ENCODE measurements around the gene LTBP2.

DNA sequence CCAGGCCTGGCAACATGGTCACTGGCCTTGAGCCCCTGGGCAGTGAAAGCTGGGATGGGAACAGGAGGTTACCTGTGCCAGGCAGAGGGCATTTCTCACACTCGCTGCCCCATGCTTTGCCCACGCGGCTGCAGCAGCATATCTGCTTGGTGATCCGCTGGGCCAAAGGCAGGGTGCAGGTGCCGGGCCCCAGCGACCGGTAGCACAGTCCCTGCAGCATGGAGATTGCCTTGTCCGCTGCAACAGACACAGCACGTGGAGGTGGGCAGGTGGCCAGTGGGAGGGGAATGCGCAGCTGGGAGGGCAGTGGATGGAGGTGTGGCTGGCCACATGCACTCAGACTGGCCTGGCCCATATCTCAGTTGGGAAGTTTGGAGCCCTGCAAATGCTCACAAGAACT is 83.2 kb downstream of the LTBP2 start:
- TF ChIP-seq, protein P1, sequence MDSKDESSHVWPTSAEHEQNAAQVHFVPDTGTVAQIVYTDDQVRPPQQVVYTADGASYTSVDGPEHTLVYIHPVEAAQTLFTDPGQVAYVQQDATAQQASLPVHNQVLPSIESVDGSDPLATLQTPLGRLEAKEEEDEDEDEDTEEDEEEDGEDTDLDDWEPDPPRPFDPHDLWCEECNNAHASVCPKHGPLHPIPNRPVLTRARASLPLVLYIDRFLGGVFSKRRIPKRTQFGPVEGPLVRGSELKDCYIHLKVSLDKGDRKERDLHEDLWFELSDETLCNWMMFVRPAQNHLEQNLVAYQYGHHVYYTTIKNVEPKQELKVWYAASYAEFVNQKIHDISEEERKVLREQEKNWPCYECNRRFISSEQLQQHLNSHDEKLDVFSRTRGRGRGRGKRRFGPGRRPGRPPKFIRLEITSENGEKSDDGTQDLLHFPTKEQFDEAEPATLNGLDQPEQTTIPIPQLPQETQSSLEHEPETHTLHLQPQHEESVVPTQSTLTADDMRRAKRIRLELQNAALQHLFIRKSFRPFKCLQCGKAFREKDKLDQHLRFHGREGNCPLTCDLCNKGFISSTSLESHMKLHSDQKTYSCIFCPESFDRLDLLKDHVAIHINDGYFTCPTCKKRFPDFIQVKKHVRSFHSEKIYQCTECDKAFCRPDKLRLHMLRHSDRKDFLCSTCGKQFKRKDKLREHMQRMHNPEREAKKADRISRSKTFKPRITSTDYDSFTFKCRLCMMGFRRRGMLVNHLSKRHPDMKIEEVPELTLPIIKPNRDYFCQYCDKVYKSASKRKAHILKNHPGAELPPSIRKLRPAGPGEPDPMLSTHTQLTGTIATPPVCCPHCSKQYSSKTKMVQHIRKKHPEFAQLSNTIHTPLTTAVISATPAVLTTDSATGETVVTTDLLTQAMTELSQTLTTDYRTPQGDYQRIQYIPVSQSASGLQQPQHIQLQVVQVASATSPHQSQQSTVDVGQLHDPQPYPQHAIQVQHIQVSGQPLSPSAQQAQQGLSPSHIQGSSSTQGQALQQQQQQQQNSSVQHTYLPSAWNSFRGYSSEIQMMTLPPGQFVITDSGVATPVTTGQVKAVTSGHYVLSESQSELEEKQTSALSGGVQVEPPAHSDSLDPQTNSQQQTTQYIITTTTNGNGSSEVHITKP (tag by site-specific recombination; IDR thresholded peaks at IDR 0.05): no peak
- no peak for TF ChIP-seq ZNF404 (tag by site-specific recombination; IDR thresholded peaks at IDR 0.05)
- TF ChIP-seq, protein P2, sequence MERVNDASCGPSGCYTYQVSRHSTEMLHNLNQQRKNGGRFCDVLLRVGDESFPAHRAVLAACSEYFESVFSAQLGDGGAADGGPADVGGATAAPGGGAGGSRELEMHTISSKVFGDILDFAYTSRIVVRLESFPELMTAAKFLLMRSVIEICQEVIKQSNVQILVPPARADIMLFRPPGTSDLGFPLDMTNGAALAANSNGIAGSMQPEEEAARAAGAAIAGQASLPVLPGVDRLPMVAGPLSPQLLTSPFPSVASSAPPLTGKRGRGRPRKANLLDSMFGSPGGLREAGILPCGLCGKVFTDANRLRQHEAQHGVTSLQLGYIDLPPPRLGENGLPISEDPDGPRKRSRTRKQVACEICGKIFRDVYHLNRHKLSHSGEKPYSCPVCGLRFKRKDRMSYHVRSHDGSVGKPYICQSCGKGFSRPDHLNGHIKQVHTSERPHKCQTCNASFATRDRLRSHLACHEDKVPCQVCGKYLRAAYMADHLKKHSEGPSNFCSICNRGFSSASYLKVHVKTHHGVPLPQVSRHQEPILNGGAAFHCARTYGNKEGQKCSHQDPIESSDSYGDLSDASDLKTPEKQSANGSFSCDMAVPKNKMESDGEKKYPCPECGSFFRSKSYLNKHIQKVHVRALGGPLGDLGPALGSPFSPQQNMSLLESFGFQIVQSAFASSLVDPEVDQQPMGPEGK (tag by site-specific recombination; IDR thresholded peaks at IDR 0.05): no peak
